Ascending aorta (tissue), 2 donors: ENCODE results near the gene ABCC2. TPM values are rescaled to one million over a fixed set of nuclear protein-coding genes. Genes with fewer than 3 reads are reported as not detected.
"Not testable (repeated sequence)": the region's sequence is repeated elsewhere in the genome, so short reads cannot be mapped to it uniquely, and the experiment has no call there.

Source experiments
- DNase-seq, 2 donors: peaks; one replicate each; pipeline ENCODE4 v3.0.0-alpha.2; 2019; ENCODE audit warnings: low spot score in 2 of 2
- H3K27ac ChIP-seq, 2 donors: fragments of 200-600 bp; sonication (generic); one replicate each; pipeline ENCODE4 v1.5.1; 2016 to 2017; ENCODE audit warnings: mild to moderate bottlenecking in 1 of 2
- H3K27me3 ChIP-seq: fragments of 200-600 bp; sonication (generic); one replicate; pipeline ENCODE4 v1.5.1; 2017
- H3K36me3 ChIP-seq, 2 donors: fragments of 200-600 bp; sonication (generic); one replicate each; pipeline ENCODE4 v1.5.1; 2016
- H3K4me1 ChIP-seq, 2 donors: fragments of 200-600 bp; sonication (generic); one replicate each; pipeline ENCODE4 v1.5.1; 2016 to 2017; ENCODE audit warnings: mild to moderate bottlenecking in 1 of 2
- H3K4me3 ChIP-seq, 2 donors: fragments of 200-600 bp; sonication (generic); one replicate each; pipeline ENCODE4 v1.5.1; 2016 to 2017; ENCODE audit warnings: mild to moderate bottlenecking in 1 of 2
- H3K9me3 ChIP-seq, 2 donors: fragments of 200-600 bp; sonication (generic); one replicate each; pipeline ENCODE4 v1.5.1; 2016
- intact Hi-C: fragments of 100-400 bp; cut with DNase I; formaldehyde crosslinking; loops from one replicate; pipeline ENCODE4 v1.15.1; 2023
- total RNA-seq: library from RNA; depleted of rRNA; stranded (reverse); fragments of >200 nt; gene quantifications from one replicate; pipeline ENCODE4 v1.1.0, GENCODE V29; 2016
- TF ChIP-seq, protein P1 (sequence below), 3 experiments: fragments of 200-600 bp in 2 of 3; fragments of 450-650 bp in 1 of 3; sonication (generic) in 2 of 3; IDR thresholded peaks; one replicate each; pipeline ENCODE4 v1.5.1; 2016 to 2019; ENCODE audit warnings: antibody characterized with exemption in 3 of 3, mild to moderate bottlenecking in 1 of 3, moderate library complexity in 1 of 3

Gene ABCC2
- total RNA-seq, 1 donor from 2014 or later, result 0.96 TPM

DNA sequence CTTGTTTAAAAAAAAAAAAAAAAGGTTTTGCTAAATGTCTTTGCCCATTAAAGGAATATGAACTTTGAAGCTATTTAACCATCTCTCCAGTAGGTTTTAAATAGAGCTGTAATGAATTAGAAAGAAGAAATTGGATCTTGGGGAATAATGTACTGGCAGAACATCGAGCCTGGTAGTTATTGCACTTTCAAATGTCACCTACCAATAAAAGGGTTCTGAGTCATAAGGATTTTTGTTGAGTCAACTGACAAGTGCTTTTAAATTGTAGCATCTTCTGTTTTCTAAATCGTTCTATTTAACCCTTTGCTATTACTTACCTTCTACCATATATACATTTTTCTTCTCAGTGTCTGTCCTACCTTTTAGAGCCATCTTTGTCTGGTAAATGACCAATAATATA is 39.7 kb upstream of the ABCC2 start:
- peaks cover 73 to 90% of the 10 kb centered on the region in 2 donors for H3K36me3 ChIP-seq
- no peaks in the 10 kb centered on the region for H3K27me3 ChIP-seq
- no peak for DNase-seq
- no peak overlapping the region for H3K4me3 ChIP-seq
- H3K27ac ChIP-seq, result no peak overlapping the region
- TF ChIP-seq, protein P1, sequence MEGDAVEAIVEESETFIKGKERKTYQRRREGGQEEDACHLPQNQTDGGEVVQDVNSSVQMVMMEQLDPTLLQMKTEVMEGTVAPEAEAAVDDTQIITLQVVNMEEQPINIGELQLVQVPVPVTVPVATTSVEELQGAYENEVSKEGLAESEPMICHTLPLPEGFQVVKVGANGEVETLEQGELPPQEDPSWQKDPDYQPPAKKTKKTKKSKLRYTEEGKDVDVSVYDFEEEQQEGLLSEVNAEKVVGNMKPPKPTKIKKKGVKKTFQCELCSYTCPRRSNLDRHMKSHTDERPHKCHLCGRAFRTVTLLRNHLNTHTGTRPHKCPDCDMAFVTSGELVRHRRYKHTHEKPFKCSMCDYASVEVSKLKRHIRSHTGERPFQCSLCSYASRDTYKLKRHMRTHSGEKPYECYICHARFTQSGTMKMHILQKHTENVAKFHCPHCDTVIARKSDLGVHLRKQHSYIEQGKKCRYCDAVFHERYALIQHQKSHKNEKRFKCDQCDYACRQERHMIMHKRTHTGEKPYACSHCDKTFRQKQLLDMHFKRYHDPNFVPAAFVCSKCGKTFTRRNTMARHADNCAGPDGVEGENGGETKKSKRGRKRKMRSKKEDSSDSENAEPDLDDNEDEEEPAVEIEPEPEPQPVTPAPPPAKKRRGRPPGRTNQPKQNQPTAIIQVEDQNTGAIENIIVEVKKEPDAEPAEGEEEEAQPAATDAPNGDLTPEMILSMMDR (IDR thresholded peaks at IDR 0.05), result no peak
- intact Hi-C loops, result no loop called here
- H3K4me1 ChIP-seq, result no peaks in the 10 kb centered on the region
- peaks cover 11 to 16% of the 10 kb centered on the region in 2 donors for H3K9me3 ChIP-seq

DNA sequence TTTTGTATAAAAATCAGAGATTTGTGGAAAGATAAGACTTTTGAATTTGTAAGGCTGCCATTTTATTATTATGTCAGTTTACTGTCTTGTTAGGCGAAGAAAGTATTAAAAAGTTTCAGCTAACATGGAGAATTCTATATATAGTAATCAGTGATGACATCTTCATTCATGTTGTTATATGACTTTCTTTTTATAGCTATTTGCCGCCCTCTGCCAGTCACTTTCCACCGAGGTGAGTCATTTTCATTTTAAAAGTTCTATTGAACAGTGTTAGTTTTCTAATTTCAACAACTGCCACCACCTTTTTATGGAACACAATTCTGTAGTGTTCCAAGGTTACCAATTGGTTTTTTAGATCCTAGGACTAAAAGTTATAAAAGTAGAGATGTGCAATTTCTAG is 38.6 kb upstream of the ABCC2 start:
- Histone ChIP-seq H3K4me3 (no peak overlapping the region), H3K27me3 (no peaks in the 10 kb centered on the region), H3K4me1 (no peaks in the 10 kb centered on the region), H3K36me3 (peaks cover 75 to 92% of the 10 kb centered on the region in 2 donors), H3K27ac (peak overlapping the region in 1 of 2 donors; percentile 24), H3K9me3 (peaks cover 11 to 16% of the 10 kb centered on the region in 2 donors)
- intact Hi-C loops, result no loop called here
- TF ChIP-seq, protein P1 (IDR thresholded peaks at IDR 0.05), result no peak
- DNase-seq, result no peak

DNA sequence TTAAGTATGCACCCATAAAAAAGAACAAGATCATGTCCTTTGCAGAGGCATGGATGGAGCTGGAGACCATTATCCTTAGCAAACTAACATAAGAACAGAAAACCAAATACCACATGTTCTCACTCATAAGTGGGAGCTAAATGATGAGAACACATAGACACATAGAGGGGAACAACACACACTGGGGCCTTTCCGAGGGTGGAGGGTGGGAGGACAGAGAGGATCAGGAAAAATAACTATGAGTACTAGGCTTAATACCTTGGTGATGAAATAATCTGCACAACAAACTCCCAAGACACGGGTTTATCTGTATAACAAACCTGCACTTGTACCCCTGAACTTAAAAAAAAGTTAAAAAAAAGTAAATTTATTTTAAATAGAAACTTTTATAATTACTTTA is 36.3 kb upstream of the ABCC2 start:
- H3K4me3 ChIP-seq, H3K27me3 ChIP-seq, H3K27ac ChIP-seq, intact Hi-C loops, H3K9me3 ChIP-seq, DNase-seq, H3K4me1 ChIP-seq: not testable (repeated sequence)
- peaks cover 59 to 72% of the 10 kb centered on the region in 2 donors for H3K36me3 ChIP-seq

DNA sequence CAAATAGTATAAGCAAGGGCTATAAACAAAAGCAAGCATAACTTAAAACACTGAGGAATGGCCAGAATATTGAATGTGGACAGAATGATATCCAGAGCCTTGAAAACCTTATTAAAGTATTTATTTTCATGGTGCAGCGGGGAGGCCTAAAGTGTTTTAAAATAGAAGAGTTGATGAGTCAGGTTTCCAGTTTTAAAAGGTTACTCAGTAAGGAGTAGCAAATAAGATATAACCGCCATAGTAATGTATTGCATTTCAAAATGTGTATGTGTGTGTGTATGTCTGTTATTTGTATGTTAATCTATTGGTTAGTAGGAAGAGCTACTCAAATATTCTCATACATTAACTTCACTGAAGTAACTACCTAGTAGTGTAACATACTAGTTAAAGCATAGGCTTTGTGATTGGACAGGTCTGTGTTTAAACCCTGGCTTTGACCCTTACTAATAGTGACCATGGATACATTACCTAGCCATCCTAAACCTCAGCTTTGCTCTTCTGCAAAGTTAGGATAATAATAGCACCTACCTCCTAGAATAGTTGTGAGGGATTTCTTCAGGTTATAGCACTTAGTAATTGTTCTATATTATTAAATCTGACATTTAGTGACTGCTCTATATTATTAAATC is 33.5 kb upstream of the ABCC2 start:
- DNase-seq, result no peak
- Histone ChIP-seq H3K4me1 (no peaks in the 10 kb centered on the region), H3K9me3 (no peaks in the 10 kb centered on the region), H3K27me3 (no peaks in the 10 kb centered on the region), H3K4me3 (no peak overlapping the region), H3K36me3 (peaks cover 63 to 73% of the 10 kb centered on the region in 2 donors), H3K27ac (no peak overlapping the region)
- TF ChIP-seq, protein P1 (IDR thresholded peaks at IDR 0.05), result no peak
- intact Hi-C loops, result no loop called here

DNA sequence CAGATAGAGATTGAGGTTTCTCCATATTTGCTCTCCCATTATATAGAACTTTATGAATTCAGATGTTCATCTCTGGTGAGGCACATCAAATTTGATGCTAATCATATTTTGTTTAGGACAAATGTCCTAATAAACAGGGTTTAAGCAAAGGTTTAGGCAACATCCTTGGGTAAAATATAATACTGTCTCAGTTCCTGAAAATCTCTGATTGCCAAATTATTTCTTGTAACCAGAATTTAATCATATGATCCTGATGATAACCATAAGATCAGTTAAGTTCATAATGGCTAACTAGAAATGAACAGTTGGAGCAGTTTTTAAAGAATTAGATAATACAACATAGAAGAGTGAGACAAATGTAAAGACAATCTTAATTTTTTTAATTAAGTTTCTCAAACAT is 31.8 kb upstream of the ABCC2 start:
- DNase-seq, result no peak
- H3K36me3 ChIP-seq, result peaks cover 67 to 73% of the 10 kb centered on the region in 2 donors

DNA sequence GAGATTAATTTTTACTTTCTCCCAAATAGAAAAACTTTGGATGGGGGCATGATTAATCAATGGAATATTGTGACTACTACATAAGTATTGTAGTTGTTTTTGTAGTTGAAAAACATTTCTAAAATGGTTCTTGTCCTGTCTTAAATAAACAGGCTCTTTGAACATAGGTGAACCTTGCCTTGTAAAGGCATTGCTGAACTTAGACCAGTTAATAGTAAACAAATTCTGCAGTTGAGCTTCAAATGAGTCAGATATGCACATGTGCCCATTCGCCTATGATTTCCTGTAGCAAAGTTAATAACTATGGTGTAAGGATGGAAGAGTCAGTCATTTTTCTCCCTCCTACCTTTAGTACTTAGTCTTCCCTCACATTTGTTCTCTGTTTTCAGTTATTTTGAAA is 27.8 kb upstream of the ABCC2 start:
- DNase-seq, result no peak
- intact Hi-C loops, result no loop called here
- Histone ChIP-seq H3K27me3 (no peaks in the 10 kb centered on the region), H3K9me3 (no peaks in the 10 kb centered on the region), H3K27ac (no peak overlapping the region), H3K36me3 (peaks cover 65 to 86% of the 10 kb centered on the region in 2 donors), H3K4me1 (no peaks in the 10 kb centered on the region), H3K4me3 (no peak overlapping the region)
- TF ChIP-seq, protein P1 (IDR thresholded peaks at IDR 0.05), result no peak

More for the DNA sequence above, 31.8 kb upstream of the ABCC2 start:
- intact Hi-C loops, result no loop called here
- TF ChIP-seq, protein P1 (IDR thresholded peaks at IDR 0.05), result no peak
- Histone ChIP-seq H3K4me1 (no peaks in the 10 kb centered on the region), H3K27me3 (no peaks in the 10 kb centered on the region), H3K9me3 (no peaks in the 10 kb centered on the region), H3K4me3 (no peak overlapping the region), H3K27ac (no peak overlapping the region)
